H1 (cell line): ENCODE results near the gene CYTL1. TPM values are rescaled to one million over a fixed set of nuclear protein-coding genes. Genes with fewer than 3 reads are reported as not detected.

ENCODE experiments used
- CTCF ChIA-PET: fragments of 300-600 bp; sonication (Branson Sonifier 250); formaldehyde crosslinking; loops from one replicate; lab custom pipeline; 2021; ENCODE audit not compliant: partially characterized antibody; lab: Charles Lee
- POLR2A ChIA-PET: fragments of 300-600 bp; sonication (Branson Sonifier 250); formaldehyde crosslinking; loops from one replicate; lab custom pipeline; 2021; ENCODE audit warnings: inconsistent platforms; ENCODE audit not compliant: partially characterized antibody; lab: Charles Lee
- DNase-seq, 2 experiments: peaks; one replicate each; pipeline versions ENCODE4 v3.0.0 to v3.0.0-alpha.2; 2010 to 2022; ENCODE audit warnings: low spot score in 2 of 2, low read depth in 1 of 2, mixed read lengths in 1 of 2
- FAIRE-seq: peaks from 2 replicates; lab custom pipeline; 2011; peaks lifted over from hg19 to GRCh38; lab: Jason Lieb, UNC
- H2AFZ ChIP-seq: 2 replicates; pipeline ENCODE4 v1.8.1; 2012; ENCODE audit warnings: low read length, inconsistent platforms
- H2AK5ac ChIP-seq: 2 replicates; pipeline ENCODE4 v1.6.1; 2013; ENCODE audit warnings: low read depth, low read length
- H2BK120ac ChIP-seq: replicated peaks from 2 replicates; pipeline ENCODE3; 2013; ENCODE audit warnings: low read depth, low read length, inconsistent platforms
- H2BK12ac ChIP-seq: 2 replicates; pipeline ENCODE4 v1.6.1; 2013; ENCODE audit warnings: low read depth, low read length
- H2BK15ac ChIP-seq: 2 replicates; pipeline ENCODE4 v1.6.1; 2013; ENCODE audit warnings: low read length
- H2BK20ac ChIP-seq: 2 replicates; pipeline ENCODE4 v1.6.1; 2013; ENCODE audit warnings: low read length
- H2BK5ac ChIP-seq: 2 replicates; pipeline ENCODE4 v1.6.1; 2013; ENCODE audit warnings: low read depth, low read length
- H3K14ac ChIP-seq: 2 replicates; pipeline ENCODE4 v1.6.1; 2013; ENCODE audit warnings: inconsistent platforms; ENCODE audit not compliant: insufficient read length
- H3K18ac ChIP-seq: 2 replicates; pipeline ENCODE4 v1.6.1; 2013; ENCODE audit warnings: low read length; ENCODE audit errors: extremely low read depth
- H3K23ac ChIP-seq: 2 replicates; pipeline ENCODE4 v1.6.1; 2013; ENCODE audit warnings: inconsistent platforms; ENCODE audit not compliant: insufficient read length
- H3K23me2 ChIP-seq: 2 replicates; pipeline ENCODE4 v1.6.1; 2013; ENCODE audit warnings: low read depth, low read length
- H3K27ac ChIP-seq: 2 replicates; pipeline ENCODE4 v1.6.1; 2011; ENCODE audit warnings: low read depth, low read length, inconsistent platforms
- H3K27me3 ChIP-seq, 4 experiments: replicated peaks in 1 of 4; 1 replicate in 1 of 4; 2 replicates in 3 of 4; pipeline versions ENCODE4 v1.6.1 to v1.8.1; 2011 to 2013; ENCODE audit warnings: low read length in 3 of 4, mild to moderate bottlenecking in 3 of 4, inconsistent platforms in 2 of 4, mixed read lengths in 2 of 4, moderate library complexity in 1 of 4; ENCODE audit not compliant: control insufficient read depth in 3 of 4, insufficient read depth in 3 of 4; ENCODE audit errors: extremely low read depth in 1 of 4
- H3K36me3 ChIP-seq, 4 experiments: 2 replicates each; pipeline versions ENCODE4 v1.6.1 to v1.8.1; 2011 to 2013; ENCODE audit warnings: mild to moderate bottlenecking in 4 of 4, low read length in 3 of 4, moderate library complexity in 2 of 4, control low read depth in 1 of 4, inconsistent platforms in 1 of 4; ENCODE audit not compliant: insufficient read depth in 4 of 4, control insufficient read depth in 2 of 4
- H3K4ac ChIP-seq: replicated peaks from 2 replicates; pipeline ENCODE3; 2013; ENCODE audit warnings: low read length, low read depth, mixed read lengths, inconsistent platforms; ENCODE audit not compliant: insufficient read length
- H3K4me1 ChIP-seq, 4 experiments: replicated peaks in 1 of 4; 1 replicate in 1 of 4; 2 replicates in 3 of 4; pipeline versions ENCODE4 v1.6.1 to v1.8.1; 2011 to 2013; ENCODE audit warnings: low read length in 3 of 4, inconsistent platforms in 2 of 4, mixed read lengths in 1 of 4; ENCODE audit not compliant: insufficient read depth in 4 of 4, control insufficient read depth in 3 of 4
- H3K4me2 ChIP-seq, 2 experiments: 2 replicates each; pipeline versions ENCODE4 v1.6.1 to v1.8.1; 2011 to 2013; ENCODE audit warnings: low read depth in 2 of 2, low read length in 2 of 2, control low read depth in 1 of 2, inconsistent platforms in 1 of 2, mild to moderate bottlenecking in 1 of 2; ENCODE audit not compliant: insufficient read depth in 1 of 2
- H3K4me3 ChIP-seq, 4 experiments: fragments of 200-600, 300-600 bp in 1 of 4; sonication (generic), shearing (Covaris generic), sonication (Bioruptor Twin) in 1 of 4; 2 replicates each; pipeline versions ENCODE4 v1.5.1 to v1.8.1; 2011 to 2016; ENCODE audit warnings: low read length in 4 of 4, low read depth in 3 of 4, control low read depth in 2 of 4, inconsistent platforms in 2 of 4, mild to moderate bottlenecking in 2 of 4, mixed read lengths in 1 of 4, moderate library complexity in 1 of 4; ENCODE audit not compliant: insufficient read depth in 2 of 4; ENCODE audit errors: extremely low read depth in 1 of 4
- H3K56ac ChIP-seq: replicated peaks from 2 replicates; pipeline ENCODE3; 2013; ENCODE audit warnings: low read depth, mild to moderate bottlenecking, mixed read lengths, low read length, inconsistent platforms; ENCODE audit not compliant: insufficient read length
- H3K79me1 ChIP-seq: 2 replicates; pipeline ENCODE4 v1.6.1; 2013; ENCODE audit warnings: low read depth, low read length, control low read depth
- H3K79me2 ChIP-seq, 2 experiments: 2 replicates each; pipeline versions ENCODE4 v1.6.1 to v1.8.1; 2012 to 2013; ENCODE audit warnings: low read length in 2 of 2, mild to moderate bottlenecking in 2 of 2, inconsistent platforms in 1 of 2; ENCODE audit not compliant: insufficient read depth in 2 of 2, control insufficient read depth in 1 of 2
- H3K9ac ChIP-seq, 4 experiments: replicated peaks in 1 of 4; 1 replicate in 1 of 4; 2 replicates in 3 of 4; pipeline versions ENCODE4 v1.6.1 to v1.8.1; 2011 to 2013; ENCODE audit warnings: low read depth in 3 of 4, low read length in 3 of 4, control low read depth in 2 of 4, mild to moderate bottlenecking in 2 of 4, moderate library complexity in 2 of 4, inconsistent platforms in 1 of 4; ENCODE audit errors: extremely low read depth in 1 of 4
- H3K9me3 ChIP-seq, 2 experiments: 2 replicates each; pipeline versions ENCODE4 v1.6.1 to v1.8.1; 2012 to 2013; ENCODE audit warnings: mild to moderate bottlenecking in 2 of 2, moderate library complexity in 2 of 2, control low read depth in 1 of 2, inconsistent platforms in 1 of 2, low read depth in 1 of 2, low read length in 1 of 2, mixed read lengths in 1 of 2; ENCODE audit not compliant: insufficient read depth in 2 of 2
- H4K20me1 ChIP-seq, 2 experiments: replicated peaks in 1 of 2; 2 replicates each; pipeline versions ENCODE3 to v1.8.1; 2011 to 2013; ENCODE audit warnings: inconsistent platforms in 2 of 2, low read length in 2 of 2, mild to moderate bottlenecking in 1 of 2; ENCODE audit not compliant: insufficient read depth in 2 of 2, control insufficient read depth in 1 of 2
- H4K5ac ChIP-seq: 2 replicates; pipeline ENCODE4 v1.6.1; 2013; ENCODE audit warnings: low read length, low read depth, mixed read lengths, inconsistent platforms; ENCODE audit not compliant: insufficient read length
- H4K8ac ChIP-seq: 2 replicates; pipeline ENCODE4 v1.8.0; 2013; ENCODE audit warnings: mild to moderate bottlenecking, moderate library complexity, low read length, inconsistent platforms; ENCODE audit not compliant: insufficient read depth; ENCODE audit errors: extremely low read depth
- H4K91ac ChIP-seq: replicated peaks from 2 replicates; pipeline ENCODE3; 2013; ENCODE audit warnings: low read length, mixed read lengths, inconsistent platforms; ENCODE audit not compliant: insufficient read length
- BCL11A ChIP-seq, 2 experiments: IDR thresholded peaks; one replicate each; pipeline ENCODE4 v1.6.1; 2011; ENCODE audit warnings: low read depth in 2 of 2, low read length in 2 of 2, mild to moderate bottlenecking in 2 of 2
- CTBP2 ChIP-seq: IDR thresholded peaks from 2 replicates; pipeline ENCODE4 v1.7.0; 2011; ENCODE audit warnings: borderline replicate concordance, mild to moderate bottlenecking, moderate library complexity, mixed read lengths, low read length; ENCODE audit not compliant: insufficient read depth, insufficient read length
- FOSL1 ChIP-seq: IDR thresholded peaks from 2 replicates; pipeline ENCODE4 v1.6.1; 2011; ENCODE audit warnings: mild to moderate bottlenecking, low read depth, low read length, moderate library complexity; ENCODE audit not compliant: insufficient read depth
- HDAC6 ChIP-seq: IDR thresholded peaks from one replicate; pipeline ENCODE4 v1.7.1; 2012; ENCODE audit warnings: low read depth, mild to moderate bottlenecking, inconsistent platforms, low read length, moderate library complexity
- KDM1A ChIP-seq: fragments of 200-600, 300-600 bp; sonication (generic); IDR thresholded peaks from 2 replicates; pipeline ENCODE4 v1.7.1; 2016; ENCODE audit warnings: mild to moderate bottlenecking, low read length, borderline replicate concordance
- NANOG ChIP-seq: IDR thresholded peaks from 2 replicates; pipeline ENCODE4 v1.6.1; 2011; ENCODE audit warnings: low read length, low read depth, mild to moderate bottlenecking, inconsistent platforms; ENCODE audit not compliant: insufficient read depth, poor library complexity, severe bottlenecking
- RNF2 ChIP-seq: fragments of 200-900, 300-1000 bp; sonication (generic); IDR thresholded peaks from 2 replicates; pipeline ENCODE4 v1.7.1; 2016; ENCODE audit warnings: borderline replicate concordance, low read depth, mild to moderate bottlenecking, antibody characterized with exemption, low read length; ENCODE audit not compliant: poor library complexity, severe bottlenecking; ENCODE audit errors: missing control alignments
- SP1 ChIP-seq: IDR thresholded peaks from 2 replicates; pipeline ENCODE4 v1.6.1; 2011; ENCODE audit warnings: low read depth, low read length
- YY1 ChIP-seq: IDR thresholded peaks from 2 replicates; pipeline ENCODE4 v1.6.1; 2011; ENCODE audit warnings: low read depth, mild to moderate bottlenecking, low read length
- ZNF274 ChIP-seq: IDR thresholded peaks from 2 replicates; pipeline ENCODE4 v1.7.0; 2012; ENCODE audit warnings: low read length, borderline replicate concordance; ENCODE audit errors: extremely low read depth
- WGBS, 2 experiments: shearing (Covaris generic) in 1 of 2; methylation state at CpG; one replicate each; pipeline versions ENCODE4 v1.1.6 to v1.1.7; 2013 to 2015; ENCODE audit warnings: low lambda C conversion rate in 2 of 2, mixed read lengths in 2 of 2, inconsistent platforms in 1 of 2, low coverage in 1 of 2, missing lambda C conversion rate in 1 of 2; ENCODE audit not compliant: insufficient replicate concordance in 2 of 2, insufficient coverage in 1 of 2, insufficient read length in 1 of 2; ENCODE audit errors: extremely low coverage in 1 of 2, missing lambda C conversion rate in 1 of 2; 5-methylcytosine and 5-hydroxymethylcytosine counted together
- polyA plus RNA-seq, 7 experiments: library from polyadenylated mRNA; depleted of rRNA in 3 of 7; stranded (reverse) in 5 of 7; unstranded in 2 of 7; fragments of >200 nt in 5 of 7; fragments of 200-250 nt in 2 of 7; gene quantifications; 1 replicate in 5 of 7; 2 replicates in 1 of 7; 4 replicates in 1 of 7; pipeline versions ENCODE4 v1.2.1 to v1.2.3, GENCODE V29; 2011 to 2013; ENCODE audit warnings: missing spikeins in 2 of 7, mixed read lengths in 2 of 7
- total RNA-seq: library from RNA; stranded (reverse); fragmentation: NEBNext Ultra II Directional; extraction: Animal tissue kit (Norgen Biotek cat#: 25700); gene quantifications from 2 replicates; pipeline ENCODE4 v1.2.1, GENCODE V29; 2021
- TF ChIP-seq, protein P1 (sequence below), 3 experiments: IDR thresholded peaks; 1 replicate in 2 of 3; 2 replicates in 1 of 3; pipeline versions ENCODE4 v1.5.1 to v1.6.1; 2011; ENCODE audit warnings: low read length in 3 of 3, mild to moderate bottlenecking in 3 of 3, inconsistent platforms in 2 of 3, low read depth in 1 of 3, moderate library complexity in 1 of 3; ENCODE audit not compliant: insufficient read depth in 1 of 3; ENCODE audit errors: control extremely low read depth in 1 of 3

The CYTL1 gene
- total and polyA plus RNA-seq, 2 of the 8 experiments (the other 6 are each of a cell fraction or from before 2014, with no cell fraction given): 8.6 to 9.8 TPM

DNA sequence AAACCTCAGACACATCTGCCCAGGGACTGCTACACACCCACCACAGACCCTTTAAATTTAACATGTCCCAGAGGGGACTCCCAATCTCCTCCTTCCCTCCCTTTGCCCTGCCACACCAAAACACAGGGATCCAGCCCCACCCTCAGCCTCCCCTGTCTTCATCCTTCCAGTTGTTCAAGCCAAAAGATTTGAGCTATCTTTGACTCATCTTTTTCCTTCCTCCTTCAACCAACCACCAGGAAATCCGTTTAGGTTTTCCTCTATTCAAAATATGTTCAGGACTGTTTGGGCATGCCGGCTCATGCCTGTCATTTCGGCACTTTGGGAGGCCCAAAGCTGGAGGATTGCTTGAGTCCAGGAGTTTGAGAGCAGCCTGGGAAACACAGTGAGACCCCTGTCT, 25.1 kb upstream of the CYTL1 start:
- Histone ChIP-seq H3K18ac (no peak overlapping the region), H3K4ac (no peak overlapping the region), H2BK12ac (no peak overlapping the region), H4K8ac (no peak overlapping the region), H3K79me2 (no peaks in the 10 kb centered on the region), H3K56ac (no peak overlapping the region), H4K91ac (no peak overlapping the region), H3K4me2 (no peak overlapping the region), H2BK15ac (no peak overlapping the region), H2BK20ac (no peak overlapping the region), H2BK5ac (no peak overlapping the region), H3K23me2 (no peaks in the 10 kb centered on the region), H4K20me1 (no peaks in the 10 kb centered on the region), H3K9ac (no peak overlapping the region), H3K4me1 (no peaks in the 10 kb centered on the region), H4K5ac (no peak overlapping the region), H3K23ac (no peak overlapping the region), H3K79me1 (no peaks in the 10 kb centered on the region), H3K14ac (no peak overlapping the region), H3K36me3 (no peaks in the 10 kb centered on the region), H3K27ac (no peak overlapping the region), H3K9me3 (no peaks in the 10 kb centered on the region), H2AFZ (no peak overlapping the region), H2BK120ac (no peak overlapping the region), H3K4me3 (no peak overlapping the region), H2AK5ac (no peak overlapping the region), H3K27me3 (no peaks in the 10 kb centered on the region)
- CTCF ChIA-PET: interaction anchor here (1.0 to 1.7 kb wide), 3 partner anchors 8 to 416 kb away, joined by 3 to 11 read pairs (median 4); partner anchors contain the start of gene STK32B
- no peak for FAIRE-seq
- POLR2A ChIA-PET: no interaction called here
- no peak for DNase-seq
- 86% methylated on average over 3 of the region's 3 CpGs; no CpG with 5 or more reads in 1 of the 2 experiments for WGBS, 2 experiments
- no peak for TF ChIP-seq CTBP2
- TF ChIP-seq ZNF274: no peak
- no peak for TF ChIP-seq SP1
- no peak for TF ChIP-seq KDM1A
- no peak for TF ChIP-seq RNF2
- TF ChIP-seq NANOG: no peak
- TF ChIP-seq, protein P1, sequence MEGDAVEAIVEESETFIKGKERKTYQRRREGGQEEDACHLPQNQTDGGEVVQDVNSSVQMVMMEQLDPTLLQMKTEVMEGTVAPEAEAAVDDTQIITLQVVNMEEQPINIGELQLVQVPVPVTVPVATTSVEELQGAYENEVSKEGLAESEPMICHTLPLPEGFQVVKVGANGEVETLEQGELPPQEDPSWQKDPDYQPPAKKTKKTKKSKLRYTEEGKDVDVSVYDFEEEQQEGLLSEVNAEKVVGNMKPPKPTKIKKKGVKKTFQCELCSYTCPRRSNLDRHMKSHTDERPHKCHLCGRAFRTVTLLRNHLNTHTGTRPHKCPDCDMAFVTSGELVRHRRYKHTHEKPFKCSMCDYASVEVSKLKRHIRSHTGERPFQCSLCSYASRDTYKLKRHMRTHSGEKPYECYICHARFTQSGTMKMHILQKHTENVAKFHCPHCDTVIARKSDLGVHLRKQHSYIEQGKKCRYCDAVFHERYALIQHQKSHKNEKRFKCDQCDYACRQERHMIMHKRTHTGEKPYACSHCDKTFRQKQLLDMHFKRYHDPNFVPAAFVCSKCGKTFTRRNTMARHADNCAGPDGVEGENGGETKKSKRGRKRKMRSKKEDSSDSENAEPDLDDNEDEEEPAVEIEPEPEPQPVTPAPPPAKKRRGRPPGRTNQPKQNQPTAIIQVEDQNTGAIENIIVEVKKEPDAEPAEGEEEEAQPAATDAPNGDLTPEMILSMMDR (IDR thresholded peaks at IDR 0.05; ENCODE audit: control extremely low read depth in 1 of 3, insufficient read depth in 1 of 3, low read depth in 1 of 3, low read length in 3 of 3): no peak
- no peak for TF ChIP-seq YY1
- no peak for TF ChIP-seq HDAC6
- TF ChIP-seq FOSL1: no peak
- no peak for TF ChIP-seq BCL11A (IDR thresholded peaks at IDR 0.05; ENCODE audit: low read depth in 2 of 2, low read length in 2 of 2)
